ENCODE data around the gene UBALD2. TPM values are rescaled to one million over a fixed set of nuclear protein-coding genes. Genes with fewer than 3 reads are reported as not detected.

The UBALD2 gene
- total RNA-seq, 1 donor from 2014 or later, result 26.0 TPM

DNA sequence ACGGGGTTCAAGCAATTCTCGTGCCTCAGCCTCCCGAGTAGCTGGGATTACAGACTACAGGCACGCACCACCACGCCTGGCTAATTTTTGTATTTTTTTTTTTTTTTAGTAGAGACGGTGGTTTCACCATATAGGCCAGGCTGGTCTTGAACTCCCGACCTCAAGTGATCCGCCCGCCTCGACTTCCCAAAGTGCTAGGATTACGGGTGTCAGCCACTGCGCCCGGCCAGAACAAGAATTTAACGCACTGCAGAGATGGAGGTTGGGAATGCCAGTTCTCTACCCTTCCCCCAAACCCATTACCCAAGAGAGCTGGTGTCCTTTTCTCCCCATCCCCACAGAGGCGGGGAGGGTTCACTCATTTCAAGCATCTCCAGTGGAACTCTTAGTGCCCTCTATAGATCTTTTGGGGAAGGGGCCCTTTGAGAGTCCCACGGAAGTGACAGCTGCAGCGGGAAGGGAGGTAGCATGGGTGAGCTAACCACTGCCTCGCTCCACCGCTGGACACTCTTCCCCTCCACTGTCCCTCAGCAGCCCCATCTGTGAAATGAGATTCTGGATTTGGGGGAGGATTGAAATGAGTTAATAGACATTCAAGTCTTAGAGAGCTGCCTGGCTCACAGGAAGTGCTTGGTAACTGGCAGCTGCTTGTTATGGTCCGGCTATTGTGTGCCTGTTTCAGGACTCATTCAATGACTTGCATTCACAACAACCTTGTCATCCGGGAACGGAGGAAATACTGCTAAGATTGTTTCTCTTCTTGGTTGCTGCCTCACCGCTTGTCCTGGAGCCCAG lies 3.5 kb upstream of the UBALD2 start:
- intact Hi-C loops (cut with micrococcal nuclease), result no loop called here
- H3K27ac ChIP-seq (replicated peaks), result peak overlapping the region; percentile 53
- H3K9me3 ChIP-seq (replicated peaks), result no peaks in the 10 kb centered on the region
- H3K36me3 ChIP-seq, result no peaks in the 10 kb centered on the region
- H3K27me3 ChIP-seq (ENCODE audit: low read depth), result no peaks in the 10 kb centered on the region
- no peak for DNase-seq
- TF ChIP-seq, protein P1, sequence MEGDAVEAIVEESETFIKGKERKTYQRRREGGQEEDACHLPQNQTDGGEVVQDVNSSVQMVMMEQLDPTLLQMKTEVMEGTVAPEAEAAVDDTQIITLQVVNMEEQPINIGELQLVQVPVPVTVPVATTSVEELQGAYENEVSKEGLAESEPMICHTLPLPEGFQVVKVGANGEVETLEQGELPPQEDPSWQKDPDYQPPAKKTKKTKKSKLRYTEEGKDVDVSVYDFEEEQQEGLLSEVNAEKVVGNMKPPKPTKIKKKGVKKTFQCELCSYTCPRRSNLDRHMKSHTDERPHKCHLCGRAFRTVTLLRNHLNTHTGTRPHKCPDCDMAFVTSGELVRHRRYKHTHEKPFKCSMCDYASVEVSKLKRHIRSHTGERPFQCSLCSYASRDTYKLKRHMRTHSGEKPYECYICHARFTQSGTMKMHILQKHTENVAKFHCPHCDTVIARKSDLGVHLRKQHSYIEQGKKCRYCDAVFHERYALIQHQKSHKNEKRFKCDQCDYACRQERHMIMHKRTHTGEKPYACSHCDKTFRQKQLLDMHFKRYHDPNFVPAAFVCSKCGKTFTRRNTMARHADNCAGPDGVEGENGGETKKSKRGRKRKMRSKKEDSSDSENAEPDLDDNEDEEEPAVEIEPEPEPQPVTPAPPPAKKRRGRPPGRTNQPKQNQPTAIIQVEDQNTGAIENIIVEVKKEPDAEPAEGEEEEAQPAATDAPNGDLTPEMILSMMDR (IDR thresholded peaks at IDR 0.05; ENCODE audit: borderline replicate concordance), result no peak
- H3K4me3 ChIP-seq, result no peak overlapping the region
- H3K4me1 ChIP-seq, result peaks cover 42% of the 10 kb centered on the region

DNA sequence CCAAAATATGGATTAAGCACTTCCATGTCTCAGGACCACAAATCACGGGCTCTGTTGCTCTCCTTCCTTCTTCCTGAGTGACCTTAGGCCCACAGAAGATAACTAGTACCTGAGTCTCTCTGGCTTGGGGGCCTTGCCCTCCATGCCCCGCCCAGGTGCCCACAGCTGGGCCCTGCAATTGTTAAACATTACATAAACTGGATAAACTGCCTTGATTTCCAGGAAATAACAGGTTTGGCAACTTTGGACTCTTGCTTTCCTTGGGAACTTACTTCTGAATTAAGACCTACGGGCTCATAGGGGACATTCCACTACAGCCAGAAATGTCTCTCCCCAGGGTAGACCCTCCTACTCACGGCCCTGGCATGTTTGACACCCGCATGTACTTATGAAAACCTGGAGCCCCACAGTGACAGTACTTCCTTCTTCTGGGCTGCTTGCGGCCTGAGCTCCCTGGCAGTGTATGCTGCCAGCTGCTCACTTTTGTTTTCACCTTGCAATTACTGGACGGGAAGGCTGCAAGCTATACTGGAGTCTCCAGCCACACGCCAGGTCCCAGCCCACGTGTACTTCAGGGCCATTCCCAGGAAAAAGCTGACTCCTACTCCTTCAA lies 2.3 kb upstream of the UBALD2 start:
- Histone ChIP-seq H3K27ac (replicated peaks) (peak overlapping the region; percentile 53), H3K36me3 (no peaks in the 10 kb centered on the region), H3K4me3 (no peak overlapping the region), H3K4me1 (peaks cover 54% of the 10 kb centered on the region), H3K9me3 (replicated peaks) (no peaks in the 10 kb centered on the region), H3K27me3 (ENCODE audit: low read depth) (no peaks in the 10 kb centered on the region)
- intact Hi-C loops (cut with micrococcal nuclease), result no loop called here
- DNase-seq, result no peak
- TF ChIP-seq, protein P1 (IDR thresholded peaks at IDR 0.05; ENCODE audit: borderline replicate concordance), result no peak

DNA sequence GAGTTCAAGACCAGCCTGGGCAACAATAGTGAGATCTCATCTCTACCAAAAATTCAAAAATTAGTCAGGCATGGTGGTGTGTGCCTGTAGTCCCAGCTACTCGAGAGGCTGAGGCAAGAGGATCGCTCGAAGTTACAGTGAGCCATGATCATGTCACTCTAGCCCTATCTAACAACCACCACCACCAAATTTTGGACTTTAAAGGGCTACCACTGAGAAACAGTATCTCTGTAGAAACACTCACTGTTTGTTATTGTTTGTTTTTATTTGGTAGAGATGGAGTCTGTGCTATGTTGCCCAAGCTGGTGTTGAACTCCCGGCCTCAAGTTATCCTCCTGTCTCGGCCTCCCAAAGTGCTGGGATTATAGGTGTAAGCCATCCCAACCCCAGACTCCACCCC lies 1.3 kb upstream of the UBALD2 start:
- H3K36me3 ChIP-seq, result no peaks in the 10 kb centered on the region
- TF ChIP-seq, protein P1 (IDR thresholded peaks at IDR 0.05; ENCODE audit: borderline replicate concordance), result no peak
- H3K9me3 ChIP-seq (replicated peaks), result no peaks in the 10 kb centered on the region
- peaks cover 64% of the 10 kb centered on the region for H3K4me1 ChIP-seq
- no peak overlapping the region for H3K4me3 ChIP-seq
- no peaks in the 10 kb centered on the region for H3K27me3 ChIP-seq (ENCODE audit: low read depth)
- no peak for DNase-seq
- H3K27ac ChIP-seq (replicated peaks), result peak overlapping the region; percentile 67
- intact Hi-C loops (cut with micrococcal nuclease), result no loop called here

DNA sequence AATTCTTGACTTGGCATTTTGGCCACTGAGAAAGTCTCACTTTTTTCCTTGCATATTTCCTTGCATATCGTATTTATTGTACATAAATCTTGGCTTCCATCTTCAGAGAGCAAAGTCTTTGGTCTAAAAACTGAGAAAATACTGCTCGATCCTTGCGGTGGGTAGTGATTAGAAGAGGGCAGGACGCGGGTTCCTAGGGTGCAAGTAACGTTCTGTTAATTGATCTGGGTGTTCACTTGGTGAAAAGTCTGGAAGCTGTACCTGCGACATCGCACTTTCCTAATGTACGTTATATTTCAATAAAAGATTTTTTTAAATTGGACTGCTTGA lies 758 bp upstream of the UBALD2 start:
- intact Hi-C loops (cut with micrococcal nuclease), result no loop called here
- Histone ChIP-seq H3K4me3 (peak overlapping the region; percentile 22), H3K36me3 (no peaks in the 10 kb centered on the region), H3K4me1 (peaks cover 64% of the 10 kb centered on the region), H3K9me3 (replicated peaks) (no peaks in the 10 kb centered on the region), H3K27me3 (ENCODE audit: low read depth) (no peaks in the 10 kb centered on the region), H3K27ac (replicated peaks) (peak overlapping the region; percentile 67)
- DNase-seq, result no peak
- TF ChIP-seq, protein P1 (IDR thresholded peaks at IDR 0.05; ENCODE audit: borderline replicate concordance), result no peak

DNA sequence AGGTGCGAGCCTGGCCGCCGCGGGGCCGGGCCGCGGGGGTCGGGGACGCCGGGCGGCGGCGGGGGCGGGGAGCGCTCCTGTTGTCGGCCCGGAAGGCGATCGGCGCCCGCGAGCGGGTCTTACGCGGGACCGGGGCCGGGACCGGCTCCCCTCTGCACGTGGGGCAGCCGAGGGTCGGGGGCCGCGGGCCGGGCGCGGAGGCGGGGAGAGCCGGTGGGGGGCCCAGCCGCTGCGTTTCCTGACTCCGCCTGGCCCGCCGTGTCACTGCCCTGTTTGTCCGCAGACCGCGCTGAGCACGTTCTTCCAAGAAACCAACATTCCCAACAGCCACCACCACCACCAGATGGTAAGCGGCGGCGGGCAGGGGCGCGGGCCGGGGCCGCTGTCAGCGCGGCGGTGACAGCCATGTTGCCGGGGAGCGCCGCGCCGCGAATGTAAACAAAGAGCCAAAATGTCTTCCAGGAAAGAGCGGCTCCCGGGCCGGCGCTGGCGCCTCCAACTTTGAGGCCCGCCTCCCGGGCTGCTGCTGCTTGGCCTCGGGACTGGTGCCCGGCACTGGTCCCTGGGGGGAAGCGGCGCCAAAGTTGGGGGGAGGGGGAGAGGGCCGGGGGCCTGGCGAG lies 586 bp downstream of the UBALD2 start:
- no peaks in the 10 kb centered on the region for H3K9me3 ChIP-seq (replicated peaks)
- intact Hi-C loops (cut with micrococcal nuclease), result no loop called here
- peak overlapping the region; percentile 96 for H3K27ac ChIP-seq (replicated peaks)
- peak; percentile 70 for DNase-seq
- H3K4me3 ChIP-seq, result peak overlapping the region; percentile 93
- H3K27me3 ChIP-seq (ENCODE audit: low read depth), result no peaks in the 10 kb centered on the region
- TF ChIP-seq, protein P1 (IDR thresholded peaks at IDR 0.05; ENCODE audit: borderline replicate concordance), result no peak
- peaks cover 13% of the 10 kb centered on the region for H3K36me3 ChIP-seq
- H3K4me1 ChIP-seq, result peaks cover 71% of the 10 kb centered on the region
